H1 (cell line): ENCODE data around the gene CC2D1B. TPM values are rescaled to one million over a fixed set of nuclear protein-coding genes. Genes with fewer than 3 reads are reported as not detected.

Experiments
- CTCF ChIA-PET: fragments of 300-600 bp; sonication (Branson Sonifier 250); formaldehyde crosslinking; loops from one replicate; lab custom pipeline; 2021; ENCODE audit not compliant: partially characterized antibody; lab: Charles Lee
- POLR2A ChIA-PET: fragments of 300-600 bp; sonication (Branson Sonifier 250); formaldehyde crosslinking; loops from one replicate; lab custom pipeline; 2021; ENCODE audit warnings: inconsistent platforms; ENCODE audit not compliant: partially characterized antibody; lab: Charles Lee
- DNase-seq, 2 experiments: peaks; one replicate each; pipeline versions ENCODE4 v3.0.0 to v3.0.0-alpha.2; 2010 to 2022; ENCODE audit warnings: low spot score in 2 of 2, low read depth in 1 of 2, mixed read lengths in 1 of 2
- FAIRE-seq: peaks from 2 replicates; lab custom pipeline; 2011; peaks lifted over from hg19 to GRCh38; lab: Jason Lieb, UNC
- H2AFZ ChIP-seq: 2 replicates; pipeline ENCODE4 v1.8.1; 2012; ENCODE audit warnings: low read length, inconsistent platforms
- H2AK5ac ChIP-seq: 2 replicates; pipeline ENCODE4 v1.6.1; 2013; ENCODE audit warnings: low read depth, low read length
- H2BK120ac ChIP-seq: replicated peaks from 2 replicates; pipeline ENCODE3; 2013; ENCODE audit warnings: low read depth, low read length, inconsistent platforms
- H2BK12ac ChIP-seq: 2 replicates; pipeline ENCODE4 v1.6.1; 2013; ENCODE audit warnings: low read depth, low read length
- H2BK15ac ChIP-seq: 2 replicates; pipeline ENCODE4 v1.6.1; 2013; ENCODE audit warnings: low read length
- H2BK20ac ChIP-seq: 2 replicates; pipeline ENCODE4 v1.6.1; 2013; ENCODE audit warnings: low read length
- H2BK5ac ChIP-seq: 2 replicates; pipeline ENCODE4 v1.6.1; 2013; ENCODE audit warnings: low read depth, low read length
- H3K14ac ChIP-seq: 2 replicates; pipeline ENCODE4 v1.6.1; 2013; ENCODE audit warnings: inconsistent platforms; ENCODE audit not compliant: insufficient read length
- H3K18ac ChIP-seq: 2 replicates; pipeline ENCODE4 v1.6.1; 2013; ENCODE audit warnings: low read length; ENCODE audit errors: extremely low read depth
- H3K23ac ChIP-seq: 2 replicates; pipeline ENCODE4 v1.6.1; 2013; ENCODE audit warnings: inconsistent platforms; ENCODE audit not compliant: insufficient read length
- H3K23me2 ChIP-seq: 2 replicates; pipeline ENCODE4 v1.6.1; 2013; ENCODE audit warnings: low read depth, low read length
- H3K27ac ChIP-seq: 2 replicates; pipeline ENCODE4 v1.6.1; 2011; ENCODE audit warnings: low read depth, low read length, inconsistent platforms
- H3K27me3 ChIP-seq, 4 experiments: replicated peaks in 1 of 4; 1 replicate in 1 of 4; 2 replicates in 3 of 4; pipeline versions ENCODE4 v1.6.1 to v1.8.1; 2011 to 2013; ENCODE audit warnings: low read length in 3 of 4, mild to moderate bottlenecking in 3 of 4, inconsistent platforms in 2 of 4, mixed read lengths in 2 of 4, moderate library complexity in 1 of 4; ENCODE audit not compliant: control insufficient read depth in 3 of 4, insufficient read depth in 3 of 4; ENCODE audit errors: extremely low read depth in 1 of 4
- H3K36me3 ChIP-seq, 4 experiments: 2 replicates each; pipeline versions ENCODE4 v1.6.1 to v1.8.1; 2011 to 2013; ENCODE audit warnings: mild to moderate bottlenecking in 4 of 4, low read length in 3 of 4, moderate library complexity in 2 of 4, control low read depth in 1 of 4, inconsistent platforms in 1 of 4; ENCODE audit not compliant: insufficient read depth in 4 of 4, control insufficient read depth in 2 of 4
- H3K4ac ChIP-seq: replicated peaks from 2 replicates; pipeline ENCODE3; 2013; ENCODE audit warnings: low read length, low read depth, mixed read lengths, inconsistent platforms; ENCODE audit not compliant: insufficient read length
- H3K4me1 ChIP-seq, 4 experiments: replicated peaks in 1 of 4; 1 replicate in 1 of 4; 2 replicates in 3 of 4; pipeline versions ENCODE4 v1.6.1 to v1.8.1; 2011 to 2013; ENCODE audit warnings: low read length in 3 of 4, inconsistent platforms in 2 of 4, mixed read lengths in 1 of 4; ENCODE audit not compliant: insufficient read depth in 4 of 4, control insufficient read depth in 3 of 4
- H3K4me2 ChIP-seq, 2 experiments: 2 replicates each; pipeline versions ENCODE4 v1.6.1 to v1.8.1; 2011 to 2013; ENCODE audit warnings: low read depth in 2 of 2, low read length in 2 of 2, control low read depth in 1 of 2, inconsistent platforms in 1 of 2, mild to moderate bottlenecking in 1 of 2; ENCODE audit not compliant: insufficient read depth in 1 of 2
- H3K4me3 ChIP-seq, 4 experiments: fragments of 200-600, 300-600 bp in 1 of 4; sonication (generic), shearing (Covaris generic), sonication (Bioruptor Twin) in 1 of 4; 2 replicates each; pipeline versions ENCODE4 v1.5.1 to v1.8.1; 2011 to 2016; ENCODE audit warnings: low read length in 4 of 4, low read depth in 3 of 4, control low read depth in 2 of 4, inconsistent platforms in 2 of 4, mild to moderate bottlenecking in 2 of 4, mixed read lengths in 1 of 4, moderate library complexity in 1 of 4; ENCODE audit not compliant: insufficient read depth in 2 of 4; ENCODE audit errors: extremely low read depth in 1 of 4
- H3K56ac ChIP-seq: replicated peaks from 2 replicates; pipeline ENCODE3; 2013; ENCODE audit warnings: low read depth, mild to moderate bottlenecking, mixed read lengths, low read length, inconsistent platforms; ENCODE audit not compliant: insufficient read length
- H3K79me1 ChIP-seq: 2 replicates; pipeline ENCODE4 v1.6.1; 2013; ENCODE audit warnings: low read depth, low read length, control low read depth
- H3K79me2 ChIP-seq, 2 experiments: 2 replicates each; pipeline versions ENCODE4 v1.6.1 to v1.8.1; 2012 to 2013; ENCODE audit warnings: low read length in 2 of 2, mild to moderate bottlenecking in 2 of 2, inconsistent platforms in 1 of 2; ENCODE audit not compliant: insufficient read depth in 2 of 2, control insufficient read depth in 1 of 2
- H3K9ac ChIP-seq, 4 experiments: replicated peaks in 1 of 4; 1 replicate in 1 of 4; 2 replicates in 3 of 4; pipeline versions ENCODE4 v1.6.1 to v1.8.1; 2011 to 2013; ENCODE audit warnings: low read depth in 3 of 4, low read length in 3 of 4, control low read depth in 2 of 4, mild to moderate bottlenecking in 2 of 4, moderate library complexity in 2 of 4, inconsistent platforms in 1 of 4; ENCODE audit errors: extremely low read depth in 1 of 4
- H3K9me3 ChIP-seq, 2 experiments: 2 replicates each; pipeline versions ENCODE4 v1.6.1 to v1.8.1; 2012 to 2013; ENCODE audit warnings: mild to moderate bottlenecking in 2 of 2, moderate library complexity in 2 of 2, control low read depth in 1 of 2, inconsistent platforms in 1 of 2, low read depth in 1 of 2, low read length in 1 of 2, mixed read lengths in 1 of 2; ENCODE audit not compliant: insufficient read depth in 2 of 2
- H4K20me1 ChIP-seq, 2 experiments: replicated peaks in 1 of 2; 2 replicates each; pipeline versions ENCODE3 to v1.8.1; 2011 to 2013; ENCODE audit warnings: inconsistent platforms in 2 of 2, low read length in 2 of 2, mild to moderate bottlenecking in 1 of 2; ENCODE audit not compliant: insufficient read depth in 2 of 2, control insufficient read depth in 1 of 2
- H4K5ac ChIP-seq: 2 replicates; pipeline ENCODE4 v1.6.1; 2013; ENCODE audit warnings: low read length, low read depth, mixed read lengths, inconsistent platforms; ENCODE audit not compliant: insufficient read length
- H4K8ac ChIP-seq: 2 replicates; pipeline ENCODE4 v1.8.0; 2013; ENCODE audit warnings: mild to moderate bottlenecking, moderate library complexity, low read length, inconsistent platforms; ENCODE audit not compliant: insufficient read depth; ENCODE audit errors: extremely low read depth
- H4K91ac ChIP-seq: replicated peaks from 2 replicates; pipeline ENCODE3; 2013; ENCODE audit warnings: low read length, mixed read lengths, inconsistent platforms; ENCODE audit not compliant: insufficient read length
- CEBPB ChIP-seq: IDR thresholded peaks from 2 replicates; pipeline ENCODE4 v1.6.1; 2012; ENCODE audit warnings: low read depth, low read length
- CTBP2 ChIP-seq: IDR thresholded peaks from 2 replicates; pipeline ENCODE4 v1.7.0; 2011; ENCODE audit warnings: borderline replicate concordance, mild to moderate bottlenecking, moderate library complexity, mixed read lengths, low read length; ENCODE audit not compliant: insufficient read depth, insufficient read length
- EZH2 ChIP-seq: fragments of 200-600 bp; sonication (generic); IDR thresholded peaks from 2 replicates; pipeline ENCODE4 v1.7.1; 2012; ENCODE audit warnings: low read depth, mild to moderate bottlenecking, moderate library complexity, low read length, inconsistent platforms; ENCODE audit not compliant: severe bottlenecking
- KDM1A ChIP-seq: fragments of 200-600, 300-600 bp; sonication (generic); IDR thresholded peaks from 2 replicates; pipeline ENCODE4 v1.7.1; 2016; ENCODE audit warnings: mild to moderate bottlenecking, low read length, borderline replicate concordance
- MAFK ChIP-seq: IDR thresholded peaks from 2 replicates; pipeline ENCODE4 v1.6.1; 2012; ENCODE audit warnings: low read depth, mild to moderate bottlenecking, improper control_type of control experiment, low read length
- SIX5 ChIP-seq: IDR thresholded peaks from 2 replicates; pipeline ENCODE4 v1.6.1; 2011; ENCODE audit warnings: mild to moderate bottlenecking, low read depth, low read length
- TAF1 ChIP-seq: IDR thresholded peaks from 2 replicates; pipeline ENCODE4 v1.6.1; 2011; ENCODE audit warnings: mild to moderate bottlenecking, low read depth, low read length
- USF2 ChIP-seq: IDR thresholded peaks from 2 replicates; pipeline ENCODE4 v1.6.1; 2011; ENCODE audit warnings: low read length, improper control_type of control experiment
- polyA plus RNA-seq, 7 experiments: library from polyadenylated mRNA; depleted of rRNA in 3 of 7; stranded (reverse) in 5 of 7; unstranded in 2 of 7; fragments of >200 nt in 5 of 7; fragments of 200-250 nt in 2 of 7; gene quantifications; 1 replicate in 5 of 7; 2 replicates in 1 of 7; 4 replicates in 1 of 7; pipeline versions ENCODE4 v1.2.1 to v1.2.3, GENCODE V29; 2011 to 2013; ENCODE audit warnings: missing spikeins in 2 of 7, mixed read lengths in 2 of 7
- total RNA-seq: library from RNA; stranded (reverse); fragmentation: NEBNext Ultra II Directional; extraction: Animal tissue kit (Norgen Biotek cat#: 25700); gene quantifications from 2 replicates; pipeline ENCODE4 v1.2.1, GENCODE V29; 2021

CC2D1B gene
- total and polyA plus RNA-seq, 2 of the 8 experiments (the other 6 are each of a cell fraction or from before 2014, with no cell fraction given) = 7.4 to 13.1 TPM

GRCh38 chr1:52414942-52415341 is 48.9 kb upstream of the CC2D1B start:
- CTCF ChIA-PET = interaction anchor here (1.7 kb wide), 1 partner anchor 10 kb away, joined by 5 read pairs; the partner anchor contains the start of genes ORC1 and PRPF38A
- Histone ChIP-seq H4K20me1 (peaks cover 0 to 1% of the 10 kb centered on the region in 2 experiments), H3K4me2 (no peak overlapping the region), H2BK5ac (no peak overlapping the region), H2BK15ac (no peak overlapping the region), H4K8ac (no peak overlapping the region), H3K79me1 (no peaks in the 10 kb centered on the region), H3K23ac (no peak overlapping the region), H2BK12ac (no peak overlapping the region), H4K91ac (no peak overlapping the region), H3K14ac (no peak overlapping the region), H3K9me3 (no peaks in the 10 kb centered on the region), H3K4me1 (no peaks in the 10 kb centered on the region), H3K4me3 (no peak overlapping the region), H3K27me3 (no peaks in the 10 kb centered on the region), H3K36me3 (peaks cover 32 to 84% (median 62%) of the 10 kb centered on the region in 4 experiments), H4K5ac (no peak overlapping the region), H2AFZ (no peak overlapping the region), H3K9ac (no peak overlapping the region), H3K18ac (no peak overlapping the region), H3K56ac (no peak overlapping the region), H3K23me2 (no peaks in the 10 kb centered on the region), H2AK5ac (no peak overlapping the region), H3K27ac (no peak overlapping the region), H2BK20ac (no peak overlapping the region), H3K79me2 (no peaks in the 10 kb centered on the region), H2BK120ac (no peak overlapping the region), H3K4ac (no peak overlapping the region)
- no peak for TF ChIP-seq TAF1
- TF ChIP-seq USF2 = no peak
- no peak for TF ChIP-seq CEBPB
- no peak for TF ChIP-seq CTBP2
- no peak for TF ChIP-seq SIX5
- TF ChIP-seq EZH2 = no peak
- TF ChIP-seq KDM1A = no peak
- TF ChIP-seq MAFK = no peak
- DNase-seq (no peak), FAIRE-seq (no peak)
- POLR2A ChIA-PET = interaction anchor here (0.7 to 10.6 kb wide), 3 partner anchors 9 to 16 kb away, joined by 3 to 82 read pairs (median 4); partner anchors contain the start of genes ORC1 and PRPF38A
